OCI-LY7 (cell line): ENCODE results near the gene UTS2.

Experiments
- CTCF ChIP-seq: fragments of 200-600 bp; sonication (generic); conservative IDR thresholded peaks from 2 replicates; pipeline ENCODE4 v1.5.1; 2014; ENCODE audit warnings: mild to moderate bottlenecking, antibody characterized with exemption, low read length, moderate library complexity, mixed read lengths
- EZH2phosphoT487 ChIP-seq: fragments of 200-600 bp; sonication (generic); IDR thresholded peaks from 2 replicates; pipeline ENCODE4 v1.6.1; 2018; ENCODE audit warnings: low read depth, borderline replicate concordance, mild to moderate bottlenecking, mixed run types, antibody characterized with exemption, low read length, moderate library complexity, mixed read lengths

GRCh38 chr1:7856345-7856744, 3.5 kb upstream of the UTS2 start:
- no peak for TF ChIP-seq CTCF
- no peak for TF ChIP-seq EZH2phosphoT487
